Measurements from ENCODE around the gene ADAD2. TPM values are rescaled to one million over a fixed set of nuclear protein-coding genes. Genes with fewer than 3 reads are reported as not detected.

ADAD2 gene
- total RNA-seq, 3 donors from 2014 or later, result 0.14 to 0.41 (median 0.26) TPM

DNA sequence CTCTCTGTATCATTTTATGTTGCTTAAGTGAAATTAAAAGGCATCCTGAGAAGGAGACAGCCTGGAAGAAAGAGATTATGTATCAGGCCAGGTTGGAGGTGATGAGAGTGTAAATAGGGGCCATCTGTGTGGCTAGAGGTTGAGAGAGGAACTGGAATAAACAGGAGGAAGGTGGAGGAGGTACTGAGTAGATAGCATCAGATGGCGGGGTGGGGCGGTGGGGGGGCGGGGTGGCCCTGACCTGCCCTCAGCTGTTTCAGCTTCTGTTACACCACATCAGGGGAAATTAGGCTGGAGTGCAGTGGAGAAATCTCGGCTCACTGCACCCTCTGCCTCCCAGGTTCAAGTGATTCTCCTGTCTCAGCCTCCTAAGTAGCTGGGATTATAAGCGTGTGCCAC is 55.7 kb downstream of the ADAD2 start:
- ATAC-seq (no peak), DNase-seq (no peak)
- no peaks in the 10 kb centered on the region for H3K4me1 ChIP-seq (ENCODE audit: low read depth)
- no peaks in the 10 kb centered on the region for H3K9me3 ChIP-seq
- intact Hi-C loops (cut with DNase I, micrococcal nuclease), result no loop called here
- no peaks in the 10 kb centered on the region for H3K36me3 ChIP-seq (ENCODE audit: low read depth)
- no peak overlapping the region for H3K4me3 ChIP-seq
- TF ChIP-seq, protein P1, sequence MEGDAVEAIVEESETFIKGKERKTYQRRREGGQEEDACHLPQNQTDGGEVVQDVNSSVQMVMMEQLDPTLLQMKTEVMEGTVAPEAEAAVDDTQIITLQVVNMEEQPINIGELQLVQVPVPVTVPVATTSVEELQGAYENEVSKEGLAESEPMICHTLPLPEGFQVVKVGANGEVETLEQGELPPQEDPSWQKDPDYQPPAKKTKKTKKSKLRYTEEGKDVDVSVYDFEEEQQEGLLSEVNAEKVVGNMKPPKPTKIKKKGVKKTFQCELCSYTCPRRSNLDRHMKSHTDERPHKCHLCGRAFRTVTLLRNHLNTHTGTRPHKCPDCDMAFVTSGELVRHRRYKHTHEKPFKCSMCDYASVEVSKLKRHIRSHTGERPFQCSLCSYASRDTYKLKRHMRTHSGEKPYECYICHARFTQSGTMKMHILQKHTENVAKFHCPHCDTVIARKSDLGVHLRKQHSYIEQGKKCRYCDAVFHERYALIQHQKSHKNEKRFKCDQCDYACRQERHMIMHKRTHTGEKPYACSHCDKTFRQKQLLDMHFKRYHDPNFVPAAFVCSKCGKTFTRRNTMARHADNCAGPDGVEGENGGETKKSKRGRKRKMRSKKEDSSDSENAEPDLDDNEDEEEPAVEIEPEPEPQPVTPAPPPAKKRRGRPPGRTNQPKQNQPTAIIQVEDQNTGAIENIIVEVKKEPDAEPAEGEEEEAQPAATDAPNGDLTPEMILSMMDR (IDR thresholded peaks at IDR 0.05), result no peak

Other genes starting within 250 kb of the ADAD2 start
- gene OSGIN1, start 237.9 kb upstream of the ADAD2 start, total RNA-seq, result 10 to 100 TPM; 11.6 to 15.9 (median 12.2) TPM
- 1 to 10 TPM in 1 of 3 donors, under 1 TPM in 2; 0.55 to 2.0 (median 0.96) TPM for gene NECAB2, start 222.9 kb upstream of the ADAD2 start, total RNA-seq
- gene SLC38A8, start 148.4 kb upstream of the ADAD2 start, total RNA-seq, result not detected
- 10 to 100 TPM; 66.1 to 97.0 (median 93.4) TPM for gene MBTPS1, start 74.2 kb upstream of the ADAD2 start, total RNA-seq
- gene HSDL1, start 46.0 kb upstream of the ADAD2 start, total RNA-seq, result 10 to 100 TPM in 2 of 3 donors, 1 to 10 TPM in 1; 7.2 to 21.3 (median 11.0) TPM
- gene DNAAF1, start 45.8 kb upstream of the ADAD2 start, total RNA-seq, result under 1 TPM in 1 of 3 donors, not detected in 2; 0.95 TPM
- 10 to 100 TPM; 35.0 to 49.7 (median 42.2) TPM for gene TAF1C, start 4.1 kb upstream of the ADAD2 start, total RNA-seq
- not detected for gene KCNG4, start 48.9 kb downstream of the ADAD2 start, total RNA-seq
- 10 to 100 TPM in 2 of 3 donors, 1 to 10 TPM in 1; 7.5 to 30.5 (median 10.9) TPM for gene WFDC1, start 103.7 kb downstream of the ADAD2 start, total RNA-seq
- gene ATP2C2, start 177.4 kb downstream of the ADAD2 start, total RNA-seq, result 100 to 1,000 TPM in 2 of 3 donors, 10 to 100 TPM in 1; 98.8 to 322 (median 159) TPM

All from mucosa of descending colon (tissue), 3 donors.